Coronary artery (tissue), 2 donors: ENCODE results near the gene PPP1R26.

ENCODE experiments used
- DNase-seq: peaks from one replicate; pipeline ENCODE4 v3.0.0-alpha.2; 2017; ENCODE audit warnings: low spot score
- H3K27ac ChIP-seq, 2 donors: fragments of 200-600 bp; sonication (generic); one replicate each; pipeline ENCODE4 v1.5.1; 2016 to 2019
- H3K4me3 ChIP-seq: fragments of 200-600 bp; sonication (generic); 2 replicates; pipeline ENCODE4 v1.5.1; 2016; ENCODE audit warnings: mild to moderate bottlenecking, moderate library complexity
- CTCF ChIP-seq: fragments of 200-600 bp; sonication (generic); IDR thresholded peaks from one replicate; pipeline ENCODE4 v1.5.1; 2019; ENCODE audit warnings: antibody characterized with exemption

PPP1R26 gene

GRCh38 chr9:135473972-135474543, 5.5 kb upstream of the PPP1R26 start:
- no peak overlapping the region for H3K4me3 ChIP-seq
- TF ChIP-seq CTCF = no peak
- H3K27ac ChIP-seq = no peak overlapping the region
- no peak for DNase-seq

- no peak for TF ChIP-seq CTCF
- Histone ChIP-seq H3K27ac (no peak overlapping the region), H3K4me3 (no peak overlapping the region)
- DNase-seq = no peak
These were observed 4.7 kb upstream of the PPP1R26 start for GRCh38 chr9:135474915-135475314.

- DNase-seq = no peak
- no peak overlapping the region for H3K27ac ChIP-seq
These were observed 2.8 kb upstream of the PPP1R26 start for GRCh38 chr9:135476561-135477355.

GRCh38 chr9:135478191-135478590, 1.4 kb upstream of the PPP1R26 start:
- peak overlapping the region in 1 of 2 donors; percentile 87 for H3K27ac ChIP-seq
- no peak overlapping the region for H3K4me3 ChIP-seq
- no peak for TF ChIP-seq CTCF
- no peak for DNase-seq

More at GRCh38 chr9:135476561-135477355, 2.8 kb upstream of the PPP1R26 start:
- H3K4me3 ChIP-seq = no peak overlapping the region
- no peak for TF ChIP-seq CTCF

GRCh38 chr9:135478829-135479468, 633 bp upstream of the PPP1R26 start:
- TF ChIP-seq CTCF = no peak
- no peak for DNase-seq
- Histone ChIP-seq H3K4me3 (peak overlapping the region; percentile 99), H3K27ac (peak overlapping the region; percentile 59 to 87)

- DNase-seq = no peak
- TF ChIP-seq CTCF = no peak
- H3K4me3 ChIP-seq = peak overlapping the region; percentile 99
- H3K27ac ChIP-seq = peak overlapping the region; percentile 11 to 87
These were observed 723 bp downstream of the PPP1R26 start for GRCh38 chr9:135480071-135480939.
